GM19240 (cell line): ENCODE measurements around the gene RBM38.

Source experiments
- DNase-seq: peaks from one replicate; pipeline ENCODE4 v3.0.0; 2011; ENCODE audit warnings: low spot score; ENCODE audit not compliant: insufficient read length

RBM38 gene

GRCh38 chr20:57435498-57436222, 44.5 kb downstream of the RBM38 start:
- no peak for DNase-seq

GRCh38 chr20:57436223-57436545, 45.0 kb downstream of the RBM38 start:
- no peak for DNase-seq

- no peak for DNase-seq
These were observed 46.1 kb downstream of the RBM38 start for GRCh38 chr20:57437267-57437666.

DNA sequence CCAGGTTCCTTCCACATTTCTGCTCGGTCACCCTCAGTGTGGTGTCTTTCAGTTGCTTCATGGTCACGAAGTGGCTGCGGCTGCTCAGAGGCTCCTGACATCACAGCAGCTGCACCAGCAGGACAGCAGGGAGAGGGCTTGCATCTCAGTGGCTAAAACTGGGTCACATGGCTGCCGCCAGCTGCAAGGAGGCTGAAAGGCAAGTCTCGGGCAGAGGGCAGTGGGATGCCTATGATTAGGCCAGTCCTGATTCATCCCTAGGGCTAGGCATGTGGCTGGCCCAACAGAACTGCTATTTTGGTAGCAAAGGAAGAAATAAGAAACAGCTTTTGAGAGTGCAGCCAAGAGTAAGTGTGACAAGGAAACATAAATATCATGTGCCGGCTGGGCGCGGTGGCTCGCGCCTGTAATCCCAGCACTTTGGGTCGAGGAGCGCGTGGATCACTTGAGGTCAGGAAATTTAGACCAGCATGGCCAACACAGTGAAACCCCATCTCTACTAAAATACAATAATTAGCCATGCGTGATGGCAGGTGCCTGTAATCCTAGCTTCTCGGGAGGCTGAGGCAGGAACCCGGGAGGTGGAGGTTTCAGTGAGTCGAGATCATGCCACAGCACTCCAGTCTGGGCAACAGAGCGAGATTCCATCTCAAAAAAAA, 46.6 kb downstream of the RBM38 start:
- no peak for DNase-seq

- no peak for DNase-seq
These were observed 47.4 kb downstream of the RBM38 start for GRCh38 chr20:57438552-57438951.

GRCh38 chr20:57439432-57439831, 48.2 kb downstream of the RBM38 start:
- no peak for DNase-seq

GRCh38 chr20:57439993-57440392, 48.8 kb downstream of the RBM38 start:
- no peak for DNase-seq

DNA sequence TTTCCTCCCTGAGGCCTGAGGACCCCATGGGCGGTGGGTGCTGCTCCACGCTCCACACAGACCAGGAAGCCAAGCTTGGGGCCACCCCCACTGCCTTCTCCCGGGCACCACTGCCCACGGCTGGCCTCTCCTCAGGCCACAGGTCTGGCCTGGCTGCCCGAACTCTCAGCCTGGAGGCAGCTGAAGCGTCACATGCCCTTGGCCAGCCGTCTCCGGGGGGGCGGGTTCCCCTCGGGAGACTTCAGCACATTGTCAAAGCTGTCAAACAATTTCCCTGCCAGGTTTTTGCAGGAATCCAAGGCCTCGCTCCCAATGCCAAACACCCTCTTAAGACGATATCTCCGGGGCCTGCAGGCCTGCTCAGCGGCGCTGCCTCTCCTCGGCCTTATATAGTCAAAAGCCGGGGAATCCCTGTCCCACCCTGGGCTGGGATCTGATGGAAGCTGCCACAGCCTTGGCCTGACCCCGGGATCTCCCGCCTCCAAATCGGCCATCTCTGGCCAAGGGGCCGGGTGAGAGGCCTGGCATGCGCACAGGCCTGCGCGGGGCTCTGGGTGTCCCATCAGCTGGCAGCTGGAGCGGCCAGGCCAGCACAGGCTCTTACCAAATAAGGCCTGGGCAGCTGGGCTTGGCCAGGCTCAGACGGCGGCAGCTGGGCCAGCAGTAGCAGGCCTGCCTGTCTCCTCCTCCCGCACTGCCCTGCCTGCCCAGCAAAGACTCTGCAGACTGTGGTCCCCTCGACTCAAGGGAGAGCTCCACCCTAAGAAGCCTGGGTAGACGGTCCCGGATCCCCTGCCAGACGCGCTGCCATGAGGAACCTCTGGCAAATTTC, 49.7 kb downstream of the RBM38 start:
- no peak for DNase-seq

- no peak for DNase-seq
These were observed 50.4 kb downstream of the RBM38 start for GRCh38 chr20:57441510-57442154.

- DNase-seq: no peak
These were observed 51.1 kb downstream of the RBM38 start for GRCh38 chr20:57442158-57442887.

- DNase-seq: no peak
These were observed 51.7 kb downstream of the RBM38 start for GRCh38 chr20:57442888-57443239.

- DNase-seq: no peak
These were observed 52.4 kb downstream of the RBM38 start for GRCh38 chr20:57443349-57444265.

DNA sequence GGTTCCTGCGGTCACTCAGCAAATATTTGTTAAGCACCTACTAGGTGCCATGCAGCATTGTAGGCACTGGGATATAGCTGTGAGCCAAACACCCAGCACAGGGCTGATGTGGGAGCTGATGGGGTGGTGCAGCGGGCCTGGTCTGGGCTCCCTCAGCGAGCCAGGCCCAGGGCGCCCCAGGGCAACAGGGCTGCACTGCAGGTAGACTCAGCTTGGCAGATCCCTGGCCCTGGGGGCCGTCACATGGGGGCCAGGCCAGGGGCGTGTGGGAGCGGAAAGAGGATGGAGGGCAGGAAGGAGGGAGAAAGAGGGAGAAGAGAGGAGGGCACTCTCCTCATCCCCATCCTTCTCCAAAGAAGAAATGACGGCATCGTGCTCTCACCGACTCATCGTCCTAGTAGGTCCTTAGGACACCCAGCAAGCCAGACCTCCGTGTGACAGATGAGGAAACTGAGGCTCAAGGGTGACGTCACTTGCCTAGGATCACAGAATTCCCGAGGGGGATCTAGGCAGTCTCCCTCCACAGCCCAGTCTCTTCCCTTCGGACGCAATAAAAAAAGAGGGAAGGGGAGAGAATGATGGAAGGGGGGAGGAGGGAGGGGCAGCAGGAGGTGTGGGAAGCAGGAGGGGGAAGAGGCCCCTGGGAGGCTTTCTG, 53.3 kb downstream of the RBM38 start:
- DNase-seq: no peak

- no peak for DNase-seq
These were observed 54.1 kb downstream of the RBM38 start for GRCh38 chr20:57445298-57445697.

DNA sequence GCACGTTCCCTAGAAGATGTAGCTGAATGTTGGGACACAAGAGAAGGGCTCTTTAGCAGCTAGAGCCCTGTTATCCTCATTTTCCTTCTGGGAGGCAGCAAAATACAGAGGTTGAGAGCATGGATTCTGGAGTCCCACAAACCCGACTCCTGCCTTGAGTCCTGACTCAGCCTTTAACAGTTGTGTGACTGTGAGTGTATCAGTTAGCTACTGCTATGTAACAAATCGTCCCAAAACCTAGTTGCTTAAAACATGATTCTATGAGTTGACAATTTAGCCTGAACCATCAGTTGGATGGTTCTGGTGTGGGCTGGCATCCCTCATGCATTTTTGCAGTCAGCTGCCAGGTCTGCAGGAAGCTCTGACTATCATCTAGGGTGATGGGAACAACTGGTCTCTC, 54.6 kb downstream of the RBM38 start:
- no peak for DNase-seq

GRCh38 chr20:57448764-57449354, 57.7 kb downstream of the RBM38 start:
- no peak for DNase-seq

DNA sequence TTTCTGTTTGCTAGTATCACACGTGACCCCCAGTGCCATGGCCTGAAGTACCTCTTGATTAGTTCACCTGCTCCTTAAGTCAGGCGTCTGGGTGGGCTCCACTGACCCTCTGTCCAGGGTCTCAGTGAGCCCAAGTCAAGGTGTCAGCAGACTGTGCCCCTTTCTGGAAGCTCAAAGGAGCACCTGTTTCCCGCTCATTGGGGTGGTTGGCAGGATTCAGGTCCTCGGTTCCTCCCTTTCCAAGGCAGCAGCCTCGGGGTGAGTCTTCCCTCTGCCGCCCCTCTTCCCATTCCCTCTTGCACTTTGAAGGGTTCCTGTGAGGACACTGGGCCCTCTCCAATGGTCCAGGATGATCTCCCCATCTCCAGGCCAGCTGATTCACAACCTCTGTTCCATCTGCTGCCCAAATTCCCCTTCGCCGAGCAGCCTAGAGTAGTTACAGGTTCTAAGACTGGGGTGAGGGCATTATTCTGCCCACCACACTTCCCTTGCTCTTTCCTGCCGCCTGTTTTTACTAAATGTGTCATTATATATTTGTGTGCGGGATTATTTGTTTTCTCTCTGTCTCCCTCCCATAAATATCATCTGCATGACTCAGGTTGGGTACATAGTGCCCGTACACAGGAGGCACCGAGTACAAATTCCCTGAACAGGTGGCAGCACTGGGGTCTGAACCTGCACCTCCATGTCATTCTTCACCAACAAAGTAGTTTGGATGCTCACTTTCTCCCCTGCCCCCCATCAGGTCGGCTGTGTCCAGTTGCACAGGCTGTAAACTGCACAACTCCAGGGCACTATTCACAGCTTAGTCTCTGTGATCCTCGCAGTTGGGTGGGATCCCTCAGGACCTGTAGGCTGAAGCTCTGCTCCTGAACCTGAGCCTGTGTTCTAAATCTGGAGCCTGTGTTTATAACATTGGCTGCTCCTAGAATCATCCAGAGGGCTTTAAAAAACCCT, 58.5 kb downstream of the RBM38 start:
- no peak for DNase-seq

DNA sequence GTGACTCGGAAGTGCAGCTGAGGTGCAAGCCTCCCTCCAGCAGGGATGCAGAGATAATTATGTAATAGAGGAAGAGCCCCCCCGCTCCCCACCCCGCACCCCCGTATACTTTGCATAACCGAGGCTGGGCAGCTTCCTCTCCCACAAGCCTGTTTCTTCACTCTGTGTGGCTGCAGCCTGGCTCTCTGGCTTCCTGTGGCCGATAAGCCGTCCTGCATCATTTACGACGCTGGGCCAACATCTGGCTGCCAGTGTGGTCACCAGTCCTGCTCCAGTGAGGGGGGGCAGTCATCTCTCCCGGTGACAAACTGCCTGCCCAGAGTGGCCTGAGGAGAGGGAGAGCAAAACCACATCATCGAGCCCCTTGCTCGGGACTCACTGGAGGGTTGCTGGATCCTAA, 59.2 kb downstream of the RBM38 start:
- peak; percentile 71 for DNase-seq
